Natural killer cell treated with Interleukin-12 subunit alpha and Interleukin-12 subunit beta and Interleukin-15 and Interleukin-18, amount 100 ng/mL, for 72 hours (primary cell): ENCODE measurements around the gene C14orf93. TPM values are rescaled to one million over a fixed set of nuclear protein-coding genes. Genes with fewer than 3 reads are reported as not detected.
A peak's percentile ranks its signal among the peaks of the same experiment; 100 is the strongest.

Source experiments
- ATAC-seq, 2 donors: fragments of 150-1000 bp; cut with Tn5 transposase in 1 of 2; sonication (Bioruptor Pico), chemical (Tn5 transposase) in 1 of 2; 2 replicates each; pipeline ENCODE4 v1.10.0; 2021
- DNase-seq: peaks from one replicate; pipeline ENCODE4 v3.0.0; 2022; ENCODE audit warnings: low spot score
- H3K27ac Mint-ChIP-seq, 2 donors: 1 replicate in 1 of 2; 2 replicates in 1 of 2; pipeline ENCODE4 v1.8.0; 2022; ENCODE audit warnings: mixed read lengths in 2 of 2, mild to moderate bottlenecking in 1 of 2, moderate library complexity in 1 of 2
- H3K27me3 Mint-ChIP-seq, 2 donors: 1 replicate in 1 of 2; 2 replicates in 1 of 2; pipeline ENCODE4 v1.8.0; 2022; ENCODE audit warnings: mixed read lengths in 2 of 2
- H3K36me3 Mint-ChIP-seq: one replicate; pipeline ENCODE4 v1.8.0; 2022; ENCODE audit warnings: mixed read lengths
- H3K4me1 Mint-ChIP-seq, 2 donors: 1 replicate in 1 of 2; 2 replicates in 1 of 2; pipeline ENCODE4 v1.8.0; 2022; ENCODE audit warnings: low read depth in 2 of 2, mixed read lengths in 2 of 2, mild to moderate bottlenecking in 1 of 2
- H3K4me3 Mint-ChIP-seq: one replicate; pipeline ENCODE4 v1.8.0; 2022; ENCODE audit warnings: mixed read lengths
- H3K9me3 Mint-ChIP-seq: 2 replicates; pipeline ENCODE4 v1.8.0; 2022; ENCODE audit warnings: mixed read lengths
- total RNA-seq, 2 donors: library from RNA; stranded (reverse); gene quantifications; one replicate each; pipeline ENCODE4 v1.2.3, GENCODE V29; 2022

The C14orf93 gene
- total RNA-seq: 10 to 100 TPM in 1 of 2 donors, 1 to 10 TPM in 1; 2.8 to 10.8 TPM

- Mint-ChIP-seq H3K4me3 (peak within 1 kb of the TSS; percentile 97), H3K27ac (peak within 1 kb of the TSS; percentile 96 to 98), H3K27me3 (no peaks in the 10 kb centered on the region), H3K36me3 (no peaks in the 10 kb centered on the region), H3K9me3 (no peaks in the 10 kb centered on the region), H3K4me1 (peaks cover 24 to 41% of the 10 kb centered on the region in 2 donors)
- DNase-seq (peak; percentile 87), ATAC-seq (peak; percentile 50 to 66)
These were observed at the start of gene C14orf93 for GRCh38 chr14:23009939-23010726. TSS of gene C14orf93 (minus strand) at chr14:23010143. CDS start at chr14:22999023, 11,120 bp downstream.

GRCh38 chr14:23058654-23059504 lies 48.9 kb upstream of the C14orf93 start:
- Mint-ChIP-seq H3K4me3 (peak overlapping the region; percentile 32), H3K4me1 (peaks cover 21 to 24% of the 10 kb centered on the region in 2 donors), H3K27me3 (peaks cover 4 to 7% of the 10 kb centered on the region in 2 donors), H3K36me3 (peaks cover 18% of the 10 kb centered on the region), H3K27ac (no peak overlapping the region), H3K9me3 (no peaks in the 10 kb centered on the region)
- no peak for DNase-seq
- ATAC-seq: no peak

- DNase-seq (peak; percentile 92), ATAC-seq (peak; percentile 77 to 82)
- H3K9me3 Mint-ChIP-seq: no peaks in the 10 kb centered on the region
- H3K4me1 Mint-ChIP-seq: peaks cover 23 to 24% of the 10 kb centered on the region in 2 donors
- peaks cover 12% of the 10 kb centered on the region for H3K36me3 Mint-ChIP-seq
- H3K27ac Mint-ChIP-seq: no peak overlapping the region
- H3K27me3 Mint-ChIP-seq: peaks cover 4 to 7% of the 10 kb centered on the region in 2 donors
- peak overlapping the region; percentile 62 for H3K4me3 Mint-ChIP-seq
These were observed 48.1 kb upstream of the C14orf93 start for GRCh38 chr14:23057757-23058653.

- DNase-seq: peak; percentile 83
- Mint-ChIP-seq H3K27ac (peak within 1 kb of the TSS; percentile 42 to 63), H3K36me3 (peaks cover 6% of the 10 kb centered on the region), H3K4me3 (peak within 1 kb of the TSS; percentile 88), H3K9me3 (no peaks in the 10 kb centered on the region), H3K4me1 (peaks cover 23 to 24% of the 10 kb centered on the region in 2 donors), H3K27me3 (peaks cover 4 to 7% of the 10 kb centered on the region in 2 donors)
- ATAC-seq: peak; percentile 87 to 88
These were observed 47.2 kb upstream of the C14orf93 start, which contains the start of gene CDH24 for GRCh38 chr14:23056956-23057756. TSS of gene CDH24 (minus strand) at chr14:23057520. CDS start at chr14:23055733, 1,787 bp downstream.

- H3K36me3 Mint-ChIP-seq: peaks cover 6% of the 10 kb centered on the region
- H3K4me3 Mint-ChIP-seq: peak overlapping the region; percentile 88
These were observed 46.4 kb upstream of the C14orf93 start for GRCh38 chr14:23056145-23056955.

GRCh38 chr14:23055621-23056144 lies 45.7 kb upstream of the C14orf93 start:
- H3K27ac Mint-ChIP-seq: peak overlapping the region in 1 of 2 donors; percentile 63
- H3K36me3 Mint-ChIP-seq: peaks cover 6% of the 10 kb centered on the region
- ATAC-seq: no peak
- H3K4me3 Mint-ChIP-seq: peak overlapping the region; percentile 88
- no peaks in the 10 kb centered on the region for H3K9me3 Mint-ChIP-seq
- no peak for DNase-seq
- H3K27me3 Mint-ChIP-seq: peaks cover 4 to 7% of the 10 kb centered on the region in 2 donors
- H3K4me1 Mint-ChIP-seq: peaks cover 23 to 24% of the 10 kb centered on the region in 2 donors

More at GRCh38 chr14:23056145-23056955, 46.4 kb upstream of the C14orf93 start:
- peak; percentile 68 to 80 for ATAC-seq
- Mint-ChIP-seq H3K27ac (peak overlapping the region; percentile 42 to 63), H3K27me3 (peaks cover 4 to 7% of the 10 kb centered on the region in 2 donors), H3K9me3 (no peaks in the 10 kb centered on the region), H3K4me1 (peaks cover 23 to 24% of the 10 kb centered on the region in 2 donors)
- peak; percentile 81 for DNase-seq

- peaks cover 4 to 7% of the 10 kb centered on the region in 2 donors for H3K27me3 Mint-ChIP-seq
These were observed 45.2 kb upstream of the C14orf93 start for GRCh38 chr14:23055147-23055550.

GRCh38 chr14:23054000-23054811 lies 44.3 kb upstream of the C14orf93 start:
- no peak for ATAC-seq
- H3K27ac Mint-ChIP-seq: peak overlapping the region in 1 of 2 donors; percentile 23
- H3K4me1 Mint-ChIP-seq: peaks cover 21 to 23% of the 10 kb centered on the region in 2 donors
- peaks cover 3% of the 10 kb centered on the region for H3K36me3 Mint-ChIP-seq
- H3K27me3 Mint-ChIP-seq: peaks cover 4 to 7% of the 10 kb centered on the region in 2 donors
- H3K9me3 Mint-ChIP-seq: no peaks in the 10 kb centered on the region
- no peak for DNase-seq
- H3K4me3 Mint-ChIP-seq: no peak overlapping the region

More at GRCh38 chr14:23055147-23055550, 45.2 kb upstream of the C14orf93 start:
- no peak for ATAC-seq
- Mint-ChIP-seq H3K36me3 (peaks cover 6% of the 10 kb centered on the region), H3K4me3 (no peak overlapping the region), H3K4me1 (peaks cover 23 to 24% of the 10 kb centered on the region in 2 donors), H3K27ac (no peak overlapping the region), H3K9me3 (no peaks in the 10 kb centered on the region)
- no peak for DNase-seq

- peaks cover 19 to 23% of the 10 kb centered on the region in 2 donors for H3K4me1 Mint-ChIP-seq
- H3K36me3 Mint-ChIP-seq: no peaks in the 10 kb centered on the region
- H3K27ac Mint-ChIP-seq: no peak overlapping the region
- H3K4me3 Mint-ChIP-seq: no peak overlapping the region
- DNase-seq (no peak), ATAC-seq (no peak)
- peaks cover 4 to 7% of the 10 kb centered on the region in 2 donors for H3K27me3 Mint-ChIP-seq
- H3K9me3 Mint-ChIP-seq: no peaks in the 10 kb centered on the region
These were observed 43.5 kb upstream of the C14orf93 start for GRCh38 chr14:23053426-23053825.

GRCh38 chr14:23052671-23053070 lies 42.7 kb upstream of the C14orf93 start:
- Mint-ChIP-seq H3K27me3 (peaks cover 4 to 7% of the 10 kb centered on the region in 2 donors), H3K4me3 (no peak overlapping the region), H3K4me1 (peaks cover 15 to 18% of the 10 kb centered on the region in 2 donors), H3K27ac (no peak overlapping the region), H3K36me3 (no peaks in the 10 kb centered on the region), H3K9me3 (no peaks in the 10 kb centered on the region)
- ATAC-seq (no peak), DNase-seq (no peak)

- DNase-seq (no peak), ATAC-seq (no peak)
- H3K9me3 Mint-ChIP-seq: no peaks in the 10 kb centered on the region
- peaks cover 15 to 18% of the 10 kb centered on the region in 2 donors for H3K4me1 Mint-ChIP-seq
- peaks cover 7 to 9% of the 10 kb centered on the region in 2 donors for H3K27me3 Mint-ChIP-seq
- H3K36me3 Mint-ChIP-seq: no peaks in the 10 kb centered on the region
- no peak overlapping the region for H3K27ac Mint-ChIP-seq
- H3K4me3 Mint-ChIP-seq: no peak overlapping the region
These were observed 42.3 kb upstream of the C14orf93 start for GRCh38 chr14:23052182-23052623.
